M059J (cell line): ENCODE measurements around the gene FAAP100. TPM values are rescaled to one million over a fixed set of nuclear protein-coding genes. Genes with fewer than 3 reads are reported as not detected.

Source experiments
- DNase-seq: peaks from one replicate; pipeline ENCODE4 v3.0.0-alpha.2; 2012; ENCODE audit warnings: low read depth
- total RNA-seq: library from RNA; depleted of rRNA; stranded (reverse); fragments of >200 nt; shearing (Covaris generic); gene quantifications from 2 replicates; pipeline ENCODE4 v1.2.3, GENCODE V29; 2014

FAAP100 gene
- total RNA-seq, 1 experiment from 2014 or later: 18.0 TPM

- no peak for DNase-seq
Measured at GRCh38 chr17:81511804-81512561, 40.2 kb downstream of the FAAP100 start.

GRCh38 chr17:81511554-81511803 lies 40.7 kb downstream of the FAAP100 start:
- no peak for DNase-seq

GRCh38 chr17:81510785-81511553 lies 41.2 kb downstream of the FAAP100 start:
- peak; percentile 36 for DNase-seq

GRCh38 chr17:81509972-81510784 lies 42.0 kb downstream of the FAAP100 start:
- DNase-seq: peak; percentile 39

GRCh38 chr17:81509207-81509971 lies 42.8 kb downstream of the FAAP100 start:
- peak; percentile 70 for DNase-seq

GRCh38 chr17:81508639-81509206 lies 43.4 kb downstream of the FAAP100 start:
- DNase-seq: peak; percentile 83

GRCh38 chr17:81503619-81504018 lies 48.5 kb downstream of the FAAP100 start:
- no peak for DNase-seq

GRCh38 chr17:81502471-81503017 lies 49.6 kb downstream of the FAAP100 start:
- no peak for DNase-seq

- no peak for DNase-seq
Measured at GRCh38 chr17:81500047-81500446, 52.1 kb downstream of the FAAP100 start.

- no peak for DNase-seq
Measured at GRCh38 chr17:81499601-81499970, 52.6 kb downstream of the FAAP100 start.

- no peak for DNase-seq
Measured at GRCh38 chr17:81498953-81499600, 53.1 kb downstream of the FAAP100 start.

GRCh38 chr17:81494626-81495377 lies 57.4 kb downstream of the FAAP100 start:
- DNase-seq: peak; percentile 42

GRCh38 chr17:81493198-81494038 lies 58.7 kb downstream of the FAAP100 start:
- DNase-seq: no peak

GRCh38 chr17:81492706-81493105 lies 59.4 kb downstream of the FAAP100 start:
- no peak for DNase-seq

GRCh38 chr17:81492202-81492601 lies 60.0 kb downstream of the FAAP100 start:
- DNase-seq: no peak

GRCh38 chr17:81491761-81492160 lies 60.4 kb downstream of the FAAP100 start:
- DNase-seq: no peak

- no peak for DNase-seq
Measured at GRCh38 chr17:81491181-81491581, 61.0 kb downstream of the FAAP100 start.

GRCh38 chr17:81489998-81490992 lies 61.9 kb downstream of the FAAP100 start:
- no peak for DNase-seq
